Mucosa of descending colon (tissue), 3 donors: ENCODE data around the gene TMTC1. TPM values are rescaled to one million over a fixed set of nuclear protein-coding genes. Genes with fewer than 3 reads are reported as not detected.
A peak's percentile ranks its signal among the peaks of the same experiment; 100 is the strongest.

ENCODE experiments used
- ATAC-seq: fragments of 200-7000 bp; cut with Tn5 transposase; one replicate; pipeline ENCODE4 v1.9.1; 2020; ENCODE audit warnings: mild to moderate bottlenecking, moderate library complexity
- DNase-seq, 3 donors: peaks; one replicate each; pipeline ENCODE4 v3.0.0-alpha.2; 2020
- H3K36me3 ChIP-seq: fragments of 200-600 bp; one replicate; pipeline ENCODE4 v1.8.0; 2021; ENCODE audit warnings: low read depth, mild to moderate bottlenecking
- H3K4me1 ChIP-seq: fragments of 200-600 bp; one replicate; pipeline ENCODE4 v1.8.0; 2021; ENCODE audit warnings: low read depth, mild to moderate bottlenecking
- H3K4me3 ChIP-seq: fragments of 200-600 bp; one replicate; pipeline ENCODE4 v1.8.0; 2021; ENCODE audit warnings: mild to moderate bottlenecking
- H3K9me3 ChIP-seq: fragments of 200-600 bp; one replicate; pipeline ENCODE4 v1.8.0; 2021; ENCODE audit warnings: mild to moderate bottlenecking
- intact Hi-C, 2 donors: fragments of 100-400 bp; cut with DNase I in 1 of 2; cut with micrococcal nuclease in 1 of 2; formaldehyde crosslinking; loops; one replicate each; pipeline versions ENCODE4 v1.11.0 to v1.11.1; 2022; cut with DNase I, micrococcal nuclease
- total RNA-seq, 3 donors: library from RNA; stranded (reverse); fragmentation: NEBNext Ultra II Directional in 2 of 3; extraction: Animal tissue kit (Norgen Biotek cat#: 25700) in 2 of 3; gene quantifications; one replicate each; pipeline versions ENCODE4 v1.2.1 to v1.2.4, GENCODE V29; 2021 to 2023
- TF ChIP-seq, protein P1 (sequence below): fragments of 200-600 bp; IDR thresholded peaks from one replicate; pipeline ENCODE4 v1.8.0; 2022; ENCODE audit warnings: antibody characterized with exemption, mild to moderate bottlenecking
- donor health status: DM: no; HTN: no; CAD: no; lungs with moderate emphysema.
- donor health status: DM: no; HTN: no; CAD: no.
- donor health status: DM: no; HTN: yes; CAD: no.

Gene TMTC1
- total RNA-seq, 3 donors from 2014 or later, result 2.5 to 49.1 (median 10.5) TPM

- DNase-seq (no peak), ATAC-seq (no peak)
- Histone ChIP-seq H3K4me3 (no peak overlapping the region), H3K4me1 (no peaks in the 10 kb centered on the region), H3K9me3 (no peaks in the 10 kb centered on the region), H3K36me3 (no peaks in the 10 kb centered on the region)
- TF ChIP-seq, protein P1, sequence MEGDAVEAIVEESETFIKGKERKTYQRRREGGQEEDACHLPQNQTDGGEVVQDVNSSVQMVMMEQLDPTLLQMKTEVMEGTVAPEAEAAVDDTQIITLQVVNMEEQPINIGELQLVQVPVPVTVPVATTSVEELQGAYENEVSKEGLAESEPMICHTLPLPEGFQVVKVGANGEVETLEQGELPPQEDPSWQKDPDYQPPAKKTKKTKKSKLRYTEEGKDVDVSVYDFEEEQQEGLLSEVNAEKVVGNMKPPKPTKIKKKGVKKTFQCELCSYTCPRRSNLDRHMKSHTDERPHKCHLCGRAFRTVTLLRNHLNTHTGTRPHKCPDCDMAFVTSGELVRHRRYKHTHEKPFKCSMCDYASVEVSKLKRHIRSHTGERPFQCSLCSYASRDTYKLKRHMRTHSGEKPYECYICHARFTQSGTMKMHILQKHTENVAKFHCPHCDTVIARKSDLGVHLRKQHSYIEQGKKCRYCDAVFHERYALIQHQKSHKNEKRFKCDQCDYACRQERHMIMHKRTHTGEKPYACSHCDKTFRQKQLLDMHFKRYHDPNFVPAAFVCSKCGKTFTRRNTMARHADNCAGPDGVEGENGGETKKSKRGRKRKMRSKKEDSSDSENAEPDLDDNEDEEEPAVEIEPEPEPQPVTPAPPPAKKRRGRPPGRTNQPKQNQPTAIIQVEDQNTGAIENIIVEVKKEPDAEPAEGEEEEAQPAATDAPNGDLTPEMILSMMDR, result no peak
- intact Hi-C loops, result no loop called here
Measured at GRCh38 chr12:29713729-29714128, 70.0 kb downstream of the TMTC1 start.

DNA sequence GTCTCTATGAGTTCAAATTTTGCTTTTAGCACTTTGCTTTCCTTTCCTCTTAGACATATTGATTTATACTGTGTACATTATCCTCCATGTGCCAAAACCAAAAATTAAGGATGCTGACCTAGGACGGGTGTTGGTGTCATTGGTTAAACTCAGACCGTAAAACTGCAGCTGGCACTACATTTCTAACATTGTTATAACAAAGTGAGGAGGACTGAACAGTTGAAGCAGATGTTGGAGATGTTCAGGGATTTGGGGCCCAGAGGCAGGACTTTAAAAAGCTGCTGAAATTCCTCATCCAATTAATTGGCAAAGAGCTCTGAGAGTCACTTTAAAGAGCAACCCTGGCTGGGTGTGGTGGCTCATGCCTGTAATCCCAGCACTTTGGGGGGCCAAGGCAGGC lies 72.4 kb downstream of the TMTC1 start:
- H3K36me3 ChIP-seq, result no peaks in the 10 kb centered on the region
- TF ChIP-seq, protein P1, result no peak
- no peaks in the 10 kb centered on the region for H3K9me3 ChIP-seq
- intact Hi-C loops, result no loop called here
- DNase-seq (no peak), ATAC-seq (no peak)
- H3K4me3 ChIP-seq, result no peak overlapping the region
- H3K4me1 ChIP-seq, result no peaks in the 10 kb centered on the region

GRCh38 chr12:29710104-29710503 lies 73.6 kb downstream of the TMTC1 start:
- peak; percentile 16 for ATAC-seq
- intact Hi-C loops, result no loop called here
- peak in 1 of 3 donors; percentile 7 for DNase-seq
- TF ChIP-seq, protein P1, result no peak
- Histone ChIP-seq H3K4me3 (no peak overlapping the region), H3K4me1 (no peaks in the 10 kb centered on the region), H3K36me3 (no peaks in the 10 kb centered on the region), H3K9me3 (no peaks in the 10 kb centered on the region)

DNA sequence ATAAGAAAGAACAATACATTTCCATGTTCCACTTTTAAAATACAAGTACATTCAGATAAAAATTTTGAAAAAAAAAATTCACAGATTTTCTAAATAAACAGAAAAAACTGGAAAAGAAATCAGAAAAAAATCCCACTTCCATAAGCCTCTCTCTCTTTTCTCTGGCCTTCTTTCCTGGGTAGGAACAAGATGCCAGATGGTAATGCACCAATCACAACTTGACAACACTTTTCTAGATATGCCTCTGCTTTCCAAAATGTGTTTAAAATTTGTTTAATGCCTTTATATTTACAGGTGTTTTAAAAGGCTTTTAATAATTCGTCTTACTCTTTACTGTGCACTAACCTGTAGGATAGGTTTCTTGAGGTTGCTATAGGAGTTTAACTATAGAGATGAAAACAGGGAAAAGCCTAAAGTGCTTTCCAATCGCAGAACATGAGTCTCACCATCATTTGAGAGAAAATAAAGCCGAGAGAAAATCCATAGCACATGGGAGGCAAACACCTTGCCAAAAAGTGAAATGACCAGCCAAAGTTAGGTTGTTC lies 74.2 kb downstream of the TMTC1 start:
- H3K36me3 ChIP-seq, result no peaks in the 10 kb centered on the region
- no peak overlapping the region for H3K4me3 ChIP-seq
- ATAC-seq (no peak), DNase-seq (no peak)
- intact Hi-C loops, result no loop called here
- no peaks in the 10 kb centered on the region for H3K9me3 ChIP-seq
- TF ChIP-seq, protein P1, result no peak
- H3K4me1 ChIP-seq, result no peaks in the 10 kb centered on the region

- H3K4me1 ChIP-seq, result no peaks in the 10 kb centered on the region
- TF ChIP-seq, protein P1, result no peak
- ATAC-seq, result no peak
- H3K9me3 ChIP-seq, result no peaks in the 10 kb centered on the region
- intact Hi-C loops, result no loop called here
- no peak for DNase-seq
- H3K36me3 ChIP-seq, result no peaks in the 10 kb centered on the region
- H3K4me3 ChIP-seq, result no peak overlapping the region
Measured at GRCh38 chr12:29709054-29709453, 74.7 kb downstream of the TMTC1 start.

DNA sequence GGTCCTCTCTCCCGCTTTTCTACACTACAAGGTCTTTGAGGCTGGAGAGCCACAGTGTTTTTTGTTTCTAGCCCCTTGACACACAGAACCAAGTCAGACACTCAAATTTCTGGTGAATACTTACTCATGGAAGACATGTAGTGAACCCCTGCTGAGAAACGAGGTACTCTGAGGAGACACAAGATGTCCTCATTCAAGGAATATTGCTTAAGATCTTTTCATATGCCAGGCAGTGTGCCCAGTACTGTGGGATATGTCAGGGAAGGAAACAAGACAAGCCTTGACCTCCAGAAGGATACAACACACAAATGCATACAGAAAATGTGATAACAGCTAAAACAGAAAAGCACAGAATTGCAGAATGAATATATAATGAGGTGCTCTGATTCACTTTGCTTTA lies 75.9 kb downstream of the TMTC1 start:
- intact Hi-C loops, result no loop called here
- no peak for ATAC-seq
- Histone ChIP-seq H3K4me1 (no peaks in the 10 kb centered on the region), H3K9me3 (no peaks in the 10 kb centered on the region), H3K4me3 (no peak overlapping the region), H3K36me3 (no peaks in the 10 kb centered on the region)
- no peak for DNase-seq
- TF ChIP-seq, protein P1, result no peak
